Natural killer cell (primary cell): ENCODE measurements around the gene TMEM135. TPM values are rescaled to one million over a fixed set of nuclear protein-coding genes. Genes with fewer than 3 reads are reported as not detected.
"Not testable (repeated sequence)": the region's sequence is repeated elsewhere in the genome, so short reads cannot be mapped to it uniquely, and the experiment has no call there.

Experiments
- ATAC-seq, 3 donors: fragments of 150-1000 bp in 2 of 3; fragments of 200-7000 bp in 1 of 3; cut with Tn5 transposase; 1 replicate in 1 of 3; 2 replicates in 2 of 3; pipeline ENCODE4 v1.10.0; 2021; ENCODE audit warnings: mild to moderate bottlenecking in 2 of 3, moderate library complexity in 2 of 3
- DNase-seq, 2 donors: peaks; one replicate each; pipeline versions ENCODE4 v3.0.0 to v3.0.0-alpha.2; 2013 to 2021; ENCODE audit warnings: mixed read lengths in 1 of 2
- H3K27ac ChIP-seq: one replicate; pipeline ENCODE4 v1.5.1; 2013; ENCODE audit warnings: mild to moderate bottlenecking, low read length
- H3K27me3 ChIP-seq: one replicate; pipeline ENCODE4 v1.6.1; 2013; ENCODE audit warnings: low read length; ENCODE audit not compliant: control insufficient read depth, insufficient read depth
- H3K36me3 ChIP-seq: one replicate; pipeline ENCODE4 v1.6.1; 2013; ENCODE audit warnings: low read length; ENCODE audit not compliant: control insufficient read depth, insufficient read depth
- H3K4me1 ChIP-seq: one replicate; pipeline ENCODE4 v1.6.1; 2013; ENCODE audit warnings: low read length; ENCODE audit not compliant: control insufficient read depth, insufficient read depth
- H3K4me3 ChIP-seq: one replicate; pipeline ENCODE4 v1.5.1; 2013; ENCODE audit warnings: low read length
- H3K9me3 ChIP-seq: one replicate; pipeline ENCODE4 v1.6.1; 2013; ENCODE audit warnings: low read length; ENCODE audit not compliant: control insufficient read depth, insufficient read depth
- H3K27ac Mint-ChIP-seq, 2 donors: one replicate each; pipeline ENCODE4 v1.8.0; 2022; ENCODE audit warnings: mild to moderate bottlenecking in 2 of 2, mixed read lengths in 2 of 2, moderate library complexity in 1 of 2
- H3K27me3 Mint-ChIP-seq, 2 donors: one replicate each; pipeline ENCODE4 v1.8.0; 2022; ENCODE audit warnings: low read depth in 2 of 2, mixed read lengths in 2 of 2
- H3K36me3 Mint-ChIP-seq: one replicate; pipeline ENCODE4 v1.8.0; 2022; ENCODE audit warnings: mixed read lengths
- H3K4me1 Mint-ChIP-seq, 2 donors: one replicate each; pipeline ENCODE4 v1.8.0; 2022; ENCODE audit warnings: mixed read lengths in 2 of 2
- H3K4me3 Mint-ChIP-seq: one replicate; pipeline ENCODE4 v1.8.0; 2022; ENCODE audit warnings: mild to moderate bottlenecking, moderate library complexity, mixed read lengths
- H3K9me3 Mint-ChIP-seq, 2 donors: one replicate each; pipeline ENCODE4 v1.8.0; 2022; ENCODE audit warnings: mixed read lengths in 2 of 2
- WGBS: methylation state at CpG from one replicate; pipeline ENCODE4 v1.1.7; 2013; ENCODE audit warnings: missing lambda C conversion rate; ENCODE audit not compliant: insufficient coverage; 5-methylcytosine and 5-hydroxymethylcytosine counted together
- intact Hi-C: fragments of 100-400 bp; cut with micrococcal nuclease; formaldehyde crosslinking; loops from one replicate; pipeline ENCODE4 v1.14.2; 2022
- total RNA-seq, 4 donors: library from RNA; stranded (reverse); fragments of 120-200 nt in 1 of 4; gene quantifications; one replicate each; pipeline versions ENCODE4 v1.2.3 to v1.2.4, GENCODE V29; 2013 to 2022
- TF ChIP-seq, protein P1 (sequence below): fragments of 200-600 bp; IDR thresholded peaks from one replicate; pipeline ENCODE4 v1.8.0; 2022; ENCODE audit warnings: antibody characterized with exemption

The TMEM135 gene
- total RNA-seq, 3 donors from 2014 or later (not counting 1 experiment from before 2014, with no cell fraction given) = 18.8 to 42.0 (median 36.1) TPM

DNA sequence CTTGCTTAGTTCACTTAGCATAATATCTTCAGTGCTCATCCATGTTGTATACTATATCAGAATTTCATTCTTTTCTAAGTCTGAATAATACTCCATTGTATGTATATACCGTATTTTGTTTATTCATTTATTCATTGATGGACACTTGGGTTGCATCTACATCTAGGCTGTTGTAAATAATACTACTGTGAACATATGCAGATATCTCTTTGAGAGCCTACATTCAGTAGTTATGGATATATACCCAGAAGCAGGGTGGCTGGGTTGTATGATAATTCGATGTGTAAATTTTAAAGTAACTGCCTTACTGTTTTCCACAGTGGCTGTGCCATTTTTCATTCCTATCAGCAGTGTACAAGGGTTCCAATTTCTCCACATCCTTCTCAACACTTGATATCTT lies 116.5 kb downstream of the TMEM135 start:
- H3K36me3 Mint-ChIP-seq = no peaks in the 10 kb centered on the region
- H3K27ac Mint-ChIP-seq = no peak overlapping the region
- H3K27ac ChIP-seq = no peak overlapping the region
- H3K27me3 ChIP-seq = no peaks in the 10 kb centered on the region
- H3K9me3 ChIP-seq = no peaks in the 10 kb centered on the region
- peaks cover 37 to 45% of the 10 kb centered on the region in 2 donors for H3K4me1 Mint-ChIP-seq
- DNase-seq = no peak
- no peaks in the 10 kb centered on the region for H3K4me1 ChIP-seq
- TF ChIP-seq, protein P1, sequence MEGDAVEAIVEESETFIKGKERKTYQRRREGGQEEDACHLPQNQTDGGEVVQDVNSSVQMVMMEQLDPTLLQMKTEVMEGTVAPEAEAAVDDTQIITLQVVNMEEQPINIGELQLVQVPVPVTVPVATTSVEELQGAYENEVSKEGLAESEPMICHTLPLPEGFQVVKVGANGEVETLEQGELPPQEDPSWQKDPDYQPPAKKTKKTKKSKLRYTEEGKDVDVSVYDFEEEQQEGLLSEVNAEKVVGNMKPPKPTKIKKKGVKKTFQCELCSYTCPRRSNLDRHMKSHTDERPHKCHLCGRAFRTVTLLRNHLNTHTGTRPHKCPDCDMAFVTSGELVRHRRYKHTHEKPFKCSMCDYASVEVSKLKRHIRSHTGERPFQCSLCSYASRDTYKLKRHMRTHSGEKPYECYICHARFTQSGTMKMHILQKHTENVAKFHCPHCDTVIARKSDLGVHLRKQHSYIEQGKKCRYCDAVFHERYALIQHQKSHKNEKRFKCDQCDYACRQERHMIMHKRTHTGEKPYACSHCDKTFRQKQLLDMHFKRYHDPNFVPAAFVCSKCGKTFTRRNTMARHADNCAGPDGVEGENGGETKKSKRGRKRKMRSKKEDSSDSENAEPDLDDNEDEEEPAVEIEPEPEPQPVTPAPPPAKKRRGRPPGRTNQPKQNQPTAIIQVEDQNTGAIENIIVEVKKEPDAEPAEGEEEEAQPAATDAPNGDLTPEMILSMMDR = no peak
- ATAC-seq = no peak
- no peaks in the 10 kb centered on the region for H3K27me3 Mint-ChIP-seq
- H3K36me3 ChIP-seq = no peaks in the 10 kb centered on the region
- H3K4me3 Mint-ChIP-seq = no peak overlapping the region
- 100% methylated on average over 1 of the region's 2 CpGs for WGBS
- H3K4me3 ChIP-seq = no peak overlapping the region
- intact Hi-C loops = no loop called here
- no peaks in the 10 kb centered on the region for H3K9me3 Mint-ChIP-seq

DNA sequence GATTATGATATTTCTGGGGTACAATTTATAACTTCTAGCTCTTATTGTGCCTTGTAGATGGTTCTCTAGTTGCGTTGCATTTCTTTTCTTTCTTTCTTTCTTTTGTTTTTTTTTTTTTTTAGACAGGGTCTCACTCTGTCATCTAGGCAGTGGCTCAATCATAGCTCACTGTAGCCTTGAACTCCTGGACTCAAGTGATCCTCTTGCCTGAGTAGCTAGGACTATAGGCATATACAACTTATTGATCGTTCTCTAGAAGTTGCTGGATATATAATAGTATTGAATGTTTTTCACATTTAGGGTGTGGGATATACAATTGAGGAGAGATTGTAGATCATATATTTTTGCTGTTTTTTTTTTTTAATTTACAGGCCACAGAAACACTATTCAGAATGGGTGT lies 119.2 kb downstream of the TMEM135 start:
- ATAC-seq = no peak
- no peaks in the 10 kb centered on the region for H3K9me3 Mint-ChIP-seq
- 100% methylated on average over 2 of the region's 2 CpGs for WGBS
- H3K4me3 Mint-ChIP-seq = no peak overlapping the region
- H3K36me3 Mint-ChIP-seq = no peaks in the 10 kb centered on the region
- intact Hi-C loops = no loop called here
- no peaks in the 10 kb centered on the region for H3K27me3 ChIP-seq
- no peak overlapping the region for H3K4me3 ChIP-seq
- no peaks in the 10 kb centered on the region for H3K9me3 ChIP-seq
- H3K4me1 Mint-ChIP-seq = peaks cover 15 to 31% of the 10 kb centered on the region in 2 donors
- no peaks in the 10 kb centered on the region for H3K4me1 ChIP-seq
- H3K27ac ChIP-seq = no peak overlapping the region
- H3K27ac Mint-ChIP-seq = no peak overlapping the region
- TF ChIP-seq, protein P1 = no peak
- H3K27me3 Mint-ChIP-seq = no peaks in the 10 kb centered on the region
- no peaks in the 10 kb centered on the region for H3K36me3 ChIP-seq
- DNase-seq = no peak

DNA sequence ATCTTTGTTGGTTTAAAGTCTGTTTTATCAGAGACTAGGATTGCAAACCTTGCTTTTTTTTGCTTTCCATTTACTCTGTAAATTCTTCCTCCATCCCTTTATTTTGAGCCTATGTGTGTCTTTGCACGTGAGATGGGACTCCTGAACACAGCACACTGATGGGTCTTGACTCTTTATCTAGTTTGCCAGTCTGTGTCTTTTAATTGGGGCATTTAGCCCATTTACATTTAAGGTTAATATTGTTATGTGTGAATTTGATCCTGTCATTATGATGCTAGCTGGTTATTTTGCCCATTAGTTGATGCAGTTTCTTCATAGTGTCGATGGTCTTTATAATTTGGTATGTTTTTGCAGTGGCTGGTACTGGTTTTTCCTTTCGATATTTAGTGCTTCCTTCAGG lies 131.3 kb downstream of the TMEM135 start:
- H3K27ac ChIP-seq, H3K27me3 ChIP-seq, H3K27me3 Mint-ChIP-seq, ATAC-seq, H3K27ac Mint-ChIP-seq, DNase-seq, H3K4me3 Mint-ChIP-seq, H3K9me3 ChIP-seq, H3K4me3 ChIP-seq, intact Hi-C loops, H3K36me3 ChIP-seq, H3K4me1 ChIP-seq: not testable (repeated sequence)
- Mint-ChIP-seq H3K4me1 (peaks cover 32 to 52% of the 10 kb centered on the region in 2 donors), H3K36me3 (peaks cover 35% of the 10 kb centered on the region), H3K9me3 (peaks cover 5 to 12% of the 10 kb centered on the region in 2 donors)
- 100% methylated on average over 2 of the region's 3 CpGs for WGBS

DNA sequence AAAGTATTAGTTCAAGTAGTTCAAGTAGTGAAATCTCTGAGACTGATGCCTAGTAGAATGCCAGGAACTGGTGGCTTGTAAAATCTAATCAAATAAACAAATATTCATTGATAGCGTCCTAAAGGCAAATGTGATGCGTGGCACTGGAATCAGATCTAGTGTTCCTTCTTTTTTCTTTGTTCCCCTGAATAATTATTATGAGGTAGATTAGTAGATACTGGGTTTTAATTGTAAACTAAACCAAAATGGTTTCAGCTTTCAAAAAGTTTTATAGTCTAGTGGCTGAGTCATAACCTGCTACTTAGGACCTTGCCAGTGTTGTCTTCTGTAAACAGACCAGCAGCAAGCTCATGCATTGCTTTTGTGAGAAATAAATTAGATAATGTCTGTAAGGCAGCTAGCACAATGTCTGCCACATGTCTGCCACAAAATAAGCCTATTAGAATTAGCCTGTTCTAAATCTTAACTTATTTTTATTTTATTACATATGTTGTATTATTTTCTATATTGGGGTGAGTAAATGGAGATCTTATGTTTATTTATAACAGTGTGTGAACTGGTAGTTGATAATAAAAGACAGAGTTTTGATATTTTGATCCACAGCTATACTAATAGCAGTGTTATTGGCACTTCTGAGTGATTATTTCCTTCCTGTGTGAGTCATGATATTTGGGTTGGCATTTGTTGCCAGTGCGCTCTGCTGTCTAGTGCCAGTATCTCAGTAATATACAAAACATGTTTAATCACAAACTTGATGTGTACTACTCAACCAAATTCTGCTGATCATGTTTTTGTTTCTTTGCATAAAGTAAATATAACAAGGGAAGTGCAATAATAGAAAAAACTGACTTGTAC lies 135.7 kb downstream of the TMEM135 start:
- TF ChIP-seq, protein P1 = no peak
- 100% methylated on average over 2 of the region's 3 CpGs for WGBS
- ATAC-seq = peak; percentile 81 to 84 (median 82)
- intact Hi-C loops = no loop called here
- Mint-ChIP-seq H3K27me3 (no peaks in the 10 kb centered on the region), H3K27ac (peak overlapping the region; percentile 61 to 84), H3K4me1 (peaks cover 39 to 48% of the 10 kb centered on the region in 2 donors), H3K36me3 (peaks cover 15% of the 10 kb centered on the region), H3K9me3 (peaks cover 0 to 5% of the 10 kb centered on the region in 2 donors), H3K4me3 (peak overlapping the region; percentile 65)
- Histone ChIP-seq H3K4me1 (no peaks in the 10 kb centered on the region), H3K27ac (no peak overlapping the region), H3K27me3 (no peaks in the 10 kb centered on the region), H3K4me3 (no peak overlapping the region), H3K9me3 (no peaks in the 10 kb centered on the region), H3K36me3 (no peaks in the 10 kb centered on the region)
- DNase-seq = no peak
